OCI-LY1 (cell line): ENCODE measurements around the gene KIF16B.

ENCODE experiments used
- H2AFZ ChIP-seq: fragments of 200-600 bp; sonication (generic), shearing (Covaris generic); 2 replicates; pipeline ENCODE4 v1.6.0; 2014; ENCODE audit warnings: antibody characterized with exemption, mild to moderate bottlenecking, low read length
- H3F3A ChIP-seq: fragments of 200-600 bp; sonication (generic), shearing (Covaris generic); 2 replicates; pipeline ENCODE4 v1.6.0; 2014; ENCODE audit warnings: mild to moderate bottlenecking, antibody characterized with exemption, low read length, moderate library complexity; ENCODE audit not compliant: insufficient read depth
- H3K27ac ChIP-seq: fragments of 200-600 bp; sonication (generic); 2 replicates; pipeline ENCODE4 v1.5.1; 2014; ENCODE audit warnings: low read length, mixed run types, mild to moderate bottlenecking, low read depth; ENCODE audit not compliant: poor library complexity, severe bottlenecking
- H3K27me3 ChIP-seq: fragments of 200-600 bp; sonication (generic); 2 replicates; pipeline ENCODE4 v1.6.0; 2014; ENCODE audit warnings: antibody characterized with exemption, mild to moderate bottlenecking, low read length, moderate library complexity; ENCODE audit not compliant: insufficient read depth
- H3K36me3 ChIP-seq: fragments of 200-600 bp; sonication (generic); 2 replicates; pipeline ENCODE4 v1.6.1; 2014; ENCODE audit warnings: mild to moderate bottlenecking, antibody characterized with exemption, low read length, moderate library complexity, mixed read lengths; ENCODE audit not compliant: insufficient read depth
- H3K4me1 ChIP-seq: fragments of 200-600 bp; sonication (generic); 2 replicates; pipeline ENCODE4 v1.5.1; 2014; ENCODE audit warnings: mild to moderate bottlenecking, low read length, moderate library complexity; ENCODE audit not compliant: insufficient read depth, severe bottlenecking
- H3K4me2 ChIP-seq: fragments of 200-600 bp; sonication (generic), shearing (Covaris generic); 2 replicates; pipeline ENCODE4 v1.6.1; 2014; ENCODE audit warnings: low read length
- H3K4me3 ChIP-seq: fragments of 200-600 bp; sonication (generic); 2 replicates; pipeline ENCODE4 v1.5.1; 2014; ENCODE audit warnings: low read length, low read depth, mild to moderate bottlenecking, mixed read lengths; ENCODE audit not compliant: poor library complexity, severe bottlenecking
- H3K79me2 ChIP-seq: fragments of 200-600 bp; shearing (Covaris generic); 2 replicates; pipeline ENCODE4 v1.6.1; 2016; ENCODE audit warnings: mixed run types, low read length, mixed read lengths; ENCODE audit not compliant: insufficient read depth
- H3K9ac ChIP-seq: fragments of 200-600 bp; sonication (generic), shearing (Covaris generic); 2 replicates; pipeline ENCODE4 v1.6.1; 2014; ENCODE audit warnings: mild to moderate bottlenecking, low read length, mixed read lengths
- H3K9me2 ChIP-seq: fragments of 200-600 bp; sonication (generic), shearing (Covaris generic); 2 replicates; pipeline ENCODE4 v1.6.1; 2014; ENCODE audit warnings: low read depth, mild to moderate bottlenecking, low read length, mixed read lengths
- H3K9me3 ChIP-seq: fragments of 200-600 bp; shearing (Covaris generic); 2 replicates; pipeline ENCODE4 v1.6.1; 2014; ENCODE audit warnings: low read length, mixed read lengths
- H4K20me1 ChIP-seq: fragments of 200-600 bp; sonication (generic), shearing (Covaris generic); 2 replicates; pipeline ENCODE4 v1.6.0; 2016; ENCODE audit warnings: mild to moderate bottlenecking, low read length; ENCODE audit not compliant: insufficient read depth
- CTCF ChIP-seq: fragments of 200-600 bp; sonication (generic), shearing (Covaris generic); IDR thresholded peaks from 2 replicates; pipeline ENCODE4 v1.5.1; 2017; ENCODE audit warnings: mild to moderate bottlenecking, antibody characterized with exemption, low read length, moderate library complexity, mixed read lengths
- EZH2 ChIP-seq: fragments of 200-600 bp; sonication (generic), shearing (Covaris generic); IDR thresholded peaks from 2 replicates; pipeline ENCODE4 v1.8.0; 2017; ENCODE audit warnings: borderline replicate concordance, mixed run types, mild to moderate bottlenecking, antibody characterized with exemption, low read length, moderate library complexity, mixed read lengths

Gene KIF16B

GRCh38 chr20:16243470-16243869, 329.8 kb downstream of the KIF16B start:
- no peaks in the 10 kb centered on the region for H3K36me3 ChIP-seq
- no peaks in the 10 kb centered on the region for H3K9me3 ChIP-seq
- no peaks in the 10 kb centered on the region for H3K79me2 ChIP-seq
- H4K20me1 ChIP-seq = no peaks in the 10 kb centered on the region
- TF ChIP-seq EZH2 = no peak
- no peak for TF ChIP-seq CTCF
- H3K27ac ChIP-seq = no peak overlapping the region
- H3F3A ChIP-seq = no peaks in the 10 kb centered on the region
- no peaks in the 10 kb centered on the region for H3K4me1 ChIP-seq
- H2AFZ ChIP-seq = no peak overlapping the region
- H3K4me3 ChIP-seq = no peak overlapping the region
- no peak overlapping the region for H3K4me2 ChIP-seq
- no peaks in the 10 kb centered on the region for H3K9me2 ChIP-seq
- no peaks in the 10 kb centered on the region for H3K27me3 ChIP-seq
- no peak overlapping the region for H3K9ac ChIP-seq

- Histone ChIP-seq H3K4me3 (no peak overlapping the region), H2AFZ (no peak overlapping the region), H3K9ac (no peak overlapping the region), H3K9me2 (no peaks in the 10 kb centered on the region), H3F3A (no peaks in the 10 kb centered on the region), H4K20me1 (no peaks in the 10 kb centered on the region), H3K9me3 (no peaks in the 10 kb centered on the region), H3K4me2 (no peak overlapping the region), H3K27me3 (no peaks in the 10 kb centered on the region), H3K27ac (no peak overlapping the region), H3K4me1 (no peaks in the 10 kb centered on the region), H3K36me3 (no peaks in the 10 kb centered on the region), H3K79me2 (no peaks in the 10 kb centered on the region)
- TF ChIP-seq CTCF (no peak), EZH2 (no peak)
Measured at GRCh38 chr20:16241911-16242310, 331.3 kb downstream of the KIF16B start.

GRCh38 chr20:16240355-16240754, 332.9 kb downstream of the KIF16B start:
- H3K4me2 ChIP-seq = no peak overlapping the region
- H3K9me2 ChIP-seq = no peaks in the 10 kb centered on the region
- no peaks in the 10 kb centered on the region for H3K36me3 ChIP-seq
- no peaks in the 10 kb centered on the region for H3K79me2 ChIP-seq
- no peaks in the 10 kb centered on the region for H4K20me1 ChIP-seq
- TF ChIP-seq CTCF = no peak
- no peak for TF ChIP-seq EZH2
- H3K4me3 ChIP-seq = no peak overlapping the region
- no peaks in the 10 kb centered on the region for H3K27me3 ChIP-seq
- no peak overlapping the region for H2AFZ ChIP-seq
- H3K9ac ChIP-seq = no peak overlapping the region
- no peaks in the 10 kb centered on the region for H3K4me1 ChIP-seq
- no peak overlapping the region for H3K27ac ChIP-seq
- H3F3A ChIP-seq = no peaks in the 10 kb centered on the region
- H3K9me3 ChIP-seq = no peaks in the 10 kb centered on the region
